ENCODE data around the gene PKD1L1. TPM values are rescaled to one million over a fixed set of nuclear protein-coding genes. Genes with fewer than 3 reads are reported as not detected.
"Not testable (repeated sequence)": the region's sequence is repeated elsewhere in the genome, so short reads cannot be mapped to it uniquely, and the experiment has no call there.

The PKD1L1 gene
- total RNA-seq, 4 donors from 2014 or later: 0.41 to 37.4 (median 17.5) TPM

DNA sequence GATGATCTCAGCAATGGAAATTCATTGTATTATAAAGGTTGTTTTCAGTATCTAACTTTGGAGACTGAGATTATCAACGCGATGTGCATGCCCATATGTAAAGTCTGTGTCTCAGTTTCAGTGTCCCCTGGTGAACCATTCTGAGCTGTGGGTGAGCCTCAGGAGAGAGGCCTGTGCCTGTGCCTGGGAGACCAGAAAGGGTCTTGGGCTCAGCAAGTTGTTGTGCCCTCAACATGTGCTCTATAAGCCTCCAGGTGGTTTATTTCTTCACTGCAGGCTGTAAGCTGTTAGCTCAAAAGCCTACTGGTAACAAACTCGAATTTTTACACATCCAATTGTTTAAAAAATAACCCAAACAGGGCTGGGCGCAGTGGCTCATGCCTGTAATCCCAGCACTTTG, 151.9 kb downstream of the PKD1L1 start:
- DNase-seq: no peak
- Histone ChIP-seq H3K27me3 (no peaks in the 10 kb centered on the region), H3K36me3 (no peaks in the 10 kb centered on the region), H3K4me1 (no peaks in the 10 kb centered on the region), H3K4me3 (no peak overlapping the region), H3K27ac (no peak overlapping the region), H3K9me3 (no peaks in the 10 kb centered on the region)
- WGBS, 2 donors (ENCODE audit: low coverage in 1 of 2): 73 to 75% methylated on average over 3 to 4 of the region's 4 CpGs
- intact Hi-C loops (cut with DNase I; ENCODE audit: low total_unique reads): no loop called here
- TF ChIP-seq EP300 (IDR thresholded peaks at IDR 0.05; ENCODE audit: low read depth) (no peak), POLR2AphosphoS5 (IDR thresholded peaks at IDR 0.05) (no peak), CTCF (IDR thresholded peaks at IDR 0.05) (no peak), POLR2A (IDR thresholded peaks at IDR 0.05) (no peak)
- in situ Hi-C loops (cut with MboI; ENCODE audit: low pct_ligation_motif_present in 1 of 4, low pct_unique_long_range_greater_than_20kb in 1 of 4, low sequenced_read_pairs in 3 of 4): no loop called here

DNA sequence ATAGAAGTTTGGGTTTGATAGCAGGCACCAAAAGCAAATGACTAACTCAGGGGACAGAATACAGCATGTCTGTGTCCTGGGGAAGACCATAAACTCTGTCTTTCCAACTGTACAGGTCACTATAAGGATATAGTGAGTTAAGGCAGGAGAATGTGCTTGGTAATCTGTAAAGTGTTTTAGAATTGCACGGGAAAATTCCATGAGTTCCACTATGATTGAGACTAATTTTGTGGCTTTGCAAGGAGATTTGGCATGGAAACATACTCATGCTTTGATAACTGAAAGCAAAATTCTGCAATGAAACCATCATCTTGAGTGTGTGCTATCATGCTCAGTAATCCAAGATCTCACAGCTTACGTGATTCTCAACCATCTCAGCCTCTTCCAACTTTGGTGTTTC, 152.6 kb downstream of the PKD1L1 start:
- H3K27me3 ChIP-seq: no peaks in the 10 kb centered on the region
- no peaks in the 10 kb centered on the region for H3K9me3 ChIP-seq
- intact Hi-C loops (cut with DNase I; ENCODE audit: low total_unique reads): no loop called here
- TF ChIP-seq POLR2AphosphoS5 (IDR thresholded peaks at IDR 0.05): no peak
- no peak for TF ChIP-seq CTCF (IDR thresholded peaks at IDR 0.05)
- no peak for TF ChIP-seq POLR2A (IDR thresholded peaks at IDR 0.05)
- no peak for TF ChIP-seq EP300 (IDR thresholded peaks at IDR 0.05; ENCODE audit: low read depth)
- WGBS, 2 donors (ENCODE audit: low coverage in 1 of 2): 69% methylated on average over 2 of the region's 2 CpGs
- H3K27ac ChIP-seq: no peak overlapping the region
- no peak overlapping the region for H3K4me3 ChIP-seq
- DNase-seq: no peak
- in situ Hi-C loops (cut with MboI; ENCODE audit: low pct_ligation_motif_present in 1 of 4, low pct_unique_long_range_greater_than_20kb in 1 of 4, low sequenced_read_pairs in 3 of 4): no loop called here
- H3K4me1 ChIP-seq: no peaks in the 10 kb centered on the region
- no peaks in the 10 kb centered on the region for H3K36me3 ChIP-seq

- H3K9me3 ChIP-seq; H3K27me3 ChIP-seq; H3K36me3 ChIP-seq; H3K27ac ChIP-seq; H3K4me3 ChIP-seq; DNase-seq; H3K4me1 ChIP-seq; in situ Hi-C loops (cut with MboI; ENCODE audit: low pct_ligation_motif_present in 1 of 4, low pct_unique_long_range_greater_than_20kb in 1 of 4, low sequenced_read_pairs in 3 of 4); intact Hi-C loops (cut with DNase I; ENCODE audit: low total_unique reads): not testable (repeated sequence)
These were observed 153.1 kb downstream of the PKD1L1 start for GRCh38 chr7:47795126-47795525.

DNA sequence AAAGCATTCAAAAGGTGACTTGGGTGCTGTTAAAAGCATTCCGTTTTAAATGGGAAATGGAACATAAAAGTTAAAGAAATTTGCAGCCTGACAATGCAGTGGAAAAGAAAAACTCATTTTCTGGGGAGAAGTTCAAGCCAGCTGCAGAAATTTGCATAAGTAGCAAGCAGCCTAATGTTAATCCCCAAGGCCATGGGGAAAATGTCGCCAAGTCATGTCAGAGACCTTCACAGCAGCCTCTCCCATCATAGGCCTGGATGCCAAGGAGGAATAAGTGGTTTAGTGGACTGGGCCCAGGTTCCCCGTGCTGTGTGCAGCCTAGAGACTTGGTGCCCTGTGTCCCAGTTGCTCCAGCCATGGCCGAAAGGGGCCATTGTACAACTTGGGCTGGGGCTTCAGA, 154.2 kb downstream of the PKD1L1 start:
- Histone ChIP-seq H3K4me3 (no peak overlapping the region), H3K9me3 (no peaks in the 10 kb centered on the region), H3K4me1 (no peaks in the 10 kb centered on the region), H3K27me3 (no peaks in the 10 kb centered on the region), H3K36me3 (no peaks in the 10 kb centered on the region), H3K27ac (no peak overlapping the region)
- in situ Hi-C loops (cut with MboI; ENCODE audit: low pct_ligation_motif_present in 1 of 4, low pct_unique_long_range_greater_than_20kb in 1 of 4, low sequenced_read_pairs in 3 of 4) (no loop called here), intact Hi-C loops (cut with DNase I; ENCODE audit: low total_unique reads) (no loop called here)
- WGBS, 2 donors (ENCODE audit: low coverage in 1 of 2): 56 to 88% methylated on average over 2 to 4 of the region's 4 CpGs
- no peak for DNase-seq
- TF ChIP-seq EP300 (IDR thresholded peaks at IDR 0.05; ENCODE audit: low read depth): no peak
- TF ChIP-seq POLR2A (IDR thresholded peaks at IDR 0.05): no peak
- TF ChIP-seq POLR2AphosphoS5 (IDR thresholded peaks at IDR 0.05): no peak
- TF ChIP-seq CTCF (IDR thresholded peaks at IDR 0.05): no peak

DNA sequence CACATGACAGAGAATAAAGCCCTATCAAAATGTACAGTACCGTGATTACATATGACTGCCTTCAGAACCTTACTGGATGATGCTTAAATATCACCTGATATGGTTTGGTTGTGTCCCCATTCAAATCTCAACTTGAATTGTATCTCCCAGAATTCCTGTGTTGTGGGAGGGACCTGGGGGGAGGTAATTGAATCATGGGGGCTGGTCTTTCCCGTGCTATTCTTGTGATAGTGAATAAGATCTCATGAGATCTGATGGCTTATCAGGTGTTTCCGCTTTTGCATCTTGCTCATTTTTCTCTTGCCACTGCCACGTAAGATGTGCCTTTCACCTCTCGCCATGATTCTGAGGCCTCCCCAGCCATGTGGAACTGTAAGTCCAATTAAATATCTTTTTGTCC, 155.1 kb downstream of the PKD1L1 start:
- WGBS, 2 donors (ENCODE audit: low coverage in 1 of 2): 53 to 56% methylated on average over 5 of the region's 5 CpGs
- DNase-seq; H3K4me3 ChIP-seq; H3K27me3 ChIP-seq; H3K27ac ChIP-seq; intact Hi-C loops (cut with DNase I; ENCODE audit: low total_unique reads); H3K9me3 ChIP-seq; H3K4me1 ChIP-seq; H3K36me3 ChIP-seq; in situ Hi-C loops (cut with MboI; ENCODE audit: low pct_ligation_motif_present in 1 of 4, low pct_unique_long_range_greater_than_20kb in 1 of 4, low sequenced_read_pairs in 3 of 4): not testable (repeated sequence)

All from transverse colon (tissue), 4 donors.